GM12865 (cell line): ENCODE measurements around the gene ATRN.

Experiments used
- DNase-seq: peaks from one replicate; pipeline ENCODE4 v3.0.0; 2010; ENCODE audit warnings: low read depth
- H3K4me3 ChIP-seq: 2 replicates; pipeline ENCODE4 v1.5.1; 2011; ENCODE audit warnings: mild to moderate bottlenecking, low read depth, low read length, control low read depth
- TF ChIP-seq, protein P1 (sequence below): IDR thresholded peaks from 2 replicates; pipeline ENCODE4 v1.5.1; 2011; ENCODE audit warnings: low read length, control low read depth, low read depth, inconsistent platforms; ENCODE audit not compliant: insufficient read depth; ENCODE audit errors: missing control alignments

ATRN gene

GRCh38 chr20:3694864-3695263 lies 224.0 kb downstream of the ATRN start:
- DNase-seq = no peak
- TF ChIP-seq, protein P1, sequence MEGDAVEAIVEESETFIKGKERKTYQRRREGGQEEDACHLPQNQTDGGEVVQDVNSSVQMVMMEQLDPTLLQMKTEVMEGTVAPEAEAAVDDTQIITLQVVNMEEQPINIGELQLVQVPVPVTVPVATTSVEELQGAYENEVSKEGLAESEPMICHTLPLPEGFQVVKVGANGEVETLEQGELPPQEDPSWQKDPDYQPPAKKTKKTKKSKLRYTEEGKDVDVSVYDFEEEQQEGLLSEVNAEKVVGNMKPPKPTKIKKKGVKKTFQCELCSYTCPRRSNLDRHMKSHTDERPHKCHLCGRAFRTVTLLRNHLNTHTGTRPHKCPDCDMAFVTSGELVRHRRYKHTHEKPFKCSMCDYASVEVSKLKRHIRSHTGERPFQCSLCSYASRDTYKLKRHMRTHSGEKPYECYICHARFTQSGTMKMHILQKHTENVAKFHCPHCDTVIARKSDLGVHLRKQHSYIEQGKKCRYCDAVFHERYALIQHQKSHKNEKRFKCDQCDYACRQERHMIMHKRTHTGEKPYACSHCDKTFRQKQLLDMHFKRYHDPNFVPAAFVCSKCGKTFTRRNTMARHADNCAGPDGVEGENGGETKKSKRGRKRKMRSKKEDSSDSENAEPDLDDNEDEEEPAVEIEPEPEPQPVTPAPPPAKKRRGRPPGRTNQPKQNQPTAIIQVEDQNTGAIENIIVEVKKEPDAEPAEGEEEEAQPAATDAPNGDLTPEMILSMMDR = no peak

GRCh38 chr20:3696200-3696599 lies 225.4 kb downstream of the ATRN start:
- peak; percentile 27 for DNase-seq
- TF ChIP-seq, protein P1 = peak; percentile 48
- no peak overlapping the region for H3K4me3 ChIP-seq

More at GRCh38 chr20:3694864-3695263, 224.0 kb downstream of the ATRN start:
- no peak overlapping the region for H3K4me3 ChIP-seq

DNA sequence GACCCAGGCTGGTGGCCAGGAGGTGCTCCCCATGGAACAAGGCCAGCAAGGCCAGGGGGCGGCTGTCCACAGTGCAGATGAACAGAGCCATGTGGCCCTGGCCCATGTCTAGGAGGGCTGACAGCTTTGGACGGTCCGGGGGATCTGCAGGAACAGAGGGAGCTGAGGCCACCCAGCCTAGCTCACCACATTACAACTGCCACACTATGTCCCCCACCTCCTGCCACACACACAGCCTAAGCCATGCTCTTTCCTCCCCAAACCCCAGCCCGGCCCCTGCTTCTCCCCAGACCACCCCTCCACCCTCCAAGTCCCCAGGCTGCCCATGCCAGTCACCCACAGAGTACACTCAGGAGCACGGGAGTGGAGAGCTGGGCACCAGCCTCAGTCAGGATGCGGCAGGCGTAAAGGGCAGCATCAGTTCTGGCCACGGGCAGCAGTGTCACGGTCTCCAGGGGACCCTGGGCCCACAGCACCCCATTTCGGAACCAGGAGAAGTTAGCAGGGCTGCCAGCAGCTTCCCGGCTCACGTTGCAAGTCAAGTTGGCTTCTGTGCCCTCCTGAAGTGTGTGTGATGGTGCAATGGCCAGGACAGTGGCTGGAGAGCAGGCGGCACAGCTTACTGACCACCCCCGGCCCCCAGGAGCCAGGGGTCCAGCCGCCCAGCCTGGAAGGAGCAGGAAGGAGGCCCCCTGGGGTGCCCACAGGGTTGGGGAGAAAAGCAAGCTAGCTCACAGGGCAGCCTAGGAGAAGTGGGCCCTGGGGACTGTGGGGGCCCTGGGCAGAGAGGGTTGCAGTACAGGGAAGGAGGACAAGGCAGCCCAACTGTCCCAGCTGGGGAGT lies 226.1 kb downstream of the ATRN start:
- TF ChIP-seq, protein P1 = no peak
- DNase-seq = no peak
- H3K4me3 ChIP-seq = no peak overlapping the region

GRCh38 chr20:3697588-3698305 lies 226.9 kb downstream of the ATRN start:
- DNase-seq = no peak
- TF ChIP-seq, protein P1 = no peak
- no peak overlapping the region for H3K4me3 ChIP-seq

DNA sequence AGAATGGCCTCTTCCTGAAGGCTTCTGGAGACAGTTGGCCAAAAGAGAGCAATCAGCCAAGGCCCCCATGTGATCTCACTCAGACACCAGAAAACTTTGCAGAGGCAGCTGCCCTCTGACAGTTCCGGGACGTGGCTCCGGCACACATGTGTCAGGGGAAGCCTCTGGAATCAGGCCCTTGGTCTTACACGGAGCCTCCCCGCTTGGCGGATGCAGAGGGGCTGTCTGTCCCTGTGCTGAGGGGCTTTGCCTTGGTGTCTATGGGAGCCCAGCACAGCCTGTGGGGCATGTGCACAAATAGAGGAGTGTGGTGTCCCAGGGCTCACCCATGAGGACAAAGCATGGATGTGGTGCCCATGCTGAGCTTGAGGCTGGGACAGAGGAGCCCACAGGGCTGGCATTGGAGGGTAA lies 227.8 kb downstream of the ATRN start:
- TF ChIP-seq, protein P1 = no peak
- no peak for DNase-seq
- no peak overlapping the region for H3K4me3 ChIP-seq

DNA sequence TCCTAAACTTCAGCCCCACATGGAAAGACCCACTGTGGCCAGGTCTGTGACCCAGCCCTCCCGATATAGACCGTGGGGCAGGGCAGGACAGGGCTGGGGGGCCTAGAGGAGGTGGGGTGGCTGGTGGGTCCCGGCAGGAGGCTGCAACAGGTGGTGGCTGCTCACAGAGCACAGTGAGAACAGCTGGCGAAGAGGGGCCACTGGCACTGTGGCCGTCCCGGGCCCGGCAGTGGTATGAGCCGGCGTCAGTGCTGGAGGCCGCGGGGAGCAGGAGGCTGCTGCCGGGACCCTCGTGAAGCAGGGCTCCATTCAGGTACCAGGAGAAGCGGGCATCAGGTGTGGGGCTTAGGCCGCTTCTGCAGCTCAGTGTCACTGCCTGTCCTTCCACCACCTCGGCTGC lies 228.2 kb downstream of the ATRN start:
- H3K4me3 ChIP-seq = no peak overlapping the region
- DNase-seq = no peak
- TF ChIP-seq, protein P1 = no peak
